Sigmoid colon (tissue), 4 donors: ENCODE data around the gene ORM1.

Source experiments
- CTCF ChIP-seq, 4 experiments: fragments of 450-650 bp in 3 of 4; fragments of 200-600 bp in 1 of 4; IDR thresholded peaks; one replicate each; pipeline ENCODE4 v1.5.1; 2016 to 2019; ENCODE audit warnings: antibody characterized with exemption in 4 of 4, mild to moderate bottlenecking in 3 of 4, moderate library complexity in 2 of 4
- EP300 ChIP-seq, 4 donors: sonication (generic); formaldehyde crosslinking; IDR thresholded peaks; one replicate each; pipeline ENCODE4 v1.6.1; 2017; ENCODE audit warnings: antibody characterized with exemption in 4 of 4
- POLR2A ChIP-seq, 2 donors: fragments of 450-650 bp; IDR thresholded peaks; one replicate each; pipeline ENCODE4 v1.6.1; 2016; ENCODE audit warnings: antibody characterized with exemption in 2 of 2, mild to moderate bottlenecking in 2 of 2, moderate library complexity in 2 of 2
- POLR2AphosphoS5 ChIP-seq, 4 donors: sonication (generic); formaldehyde crosslinking; IDR thresholded peaks; one replicate each; pipeline ENCODE4 v1.6.1; 2017; ENCODE audit warnings: antibody characterized with exemption in 4 of 4

GRCh38 chr9:114284316-114285060, 38.4 kb upstream of the ORM1 start:
- TF ChIP-seq POLR2AphosphoS5 (IDR thresholded peaks at IDR 0.05), result no peak
- TF ChIP-seq CTCF (IDR thresholded peaks at IDR 0.05), result no peak
- TF ChIP-seq EP300 (IDR thresholded peaks at IDR 0.05), result no peak
- no peak for TF ChIP-seq POLR2A (IDR thresholded peaks at IDR 0.05)
